HEK293T (cell line): ENCODE data around the gene SLC35G6.
"Not testable (repeated sequence)": the region's sequence is repeated elsewhere in the genome, so short reads cannot be mapped to it uniquely, and the experiment has no call there.

ENCODE experiments used
- CTCF ChIA-PET: fragments of 350-600 bp; formaldehyde crosslinking; extraction: SDS; loops from one replicate; lab custom pipeline; 2021; ENCODE audit warnings: antibody characterized with exemption, inconsistent platforms; lab: Yijun Ruan, JAX
- POLR2A ChIA-PET: fragments of 350-600 bp; formaldehyde crosslinking; extraction: SDS; loops from one replicate; lab custom pipeline; 2020; ENCODE audit warnings: antibody characterized with exemption, inconsistent platforms; lab: Yijun Ruan, JAX
- DNase-seq: peaks from one replicate; pipeline ENCODE4 v3.0.0; 2012; ENCODE audit warnings: mixed read lengths; ENCODE audit errors: extremely low spot score
- ARNT ChIP-seq: fragments of 450-650 bp; IDR thresholded peaks from 2 replicates; pipeline ENCODE4 v1.6.1; 2017; ENCODE audit warnings: mild to moderate bottlenecking
- BHLHE40 ChIP-seq: fragments of 450-650 bp; IDR thresholded peaks from 2 replicates; pipeline ENCODE4 v1.6.1; 2016; ENCODE audit warnings: mild to moderate bottlenecking, moderate library complexity, borderline replicate concordance
- CTBP1 ChIP-seq: fragments of 450-650 bp; IDR thresholded peaks from 2 replicates; pipeline ENCODE4 v1.6.1; 2016; ENCODE audit warnings: borderline replicate concordance
- ELF4 ChIP-seq: fragments of 450-650 bp; IDR thresholded peaks from 2 replicates; pipeline ENCODE4 v1.6.1; 2017; ENCODE audit warnings: antibody characterized with exemption
- FOXA1 ChIP-seq: fragments of 450-650 bp; IDR thresholded peaks from 2 replicates; pipeline ENCODE4 v1.6.1; 2016; ENCODE audit warnings: mild to moderate bottlenecking
- FOXK2 ChIP-seq: fragments of 450-650 bp; IDR thresholded peaks from 2 replicates; pipeline ENCODE4 v1.6.1; 2016; ENCODE audit warnings: mild to moderate bottlenecking
- FOXM1 ChIP-seq: fragments of 450-650 bp; IDR thresholded peaks from 2 replicates; pipeline ENCODE4 v1.6.1; 2017; ENCODE audit warnings: mild to moderate bottlenecking, borderline replicate concordance
- HDGF ChIP-seq: fragments of 450-650 bp; IDR thresholded peaks from 2 replicates; pipeline ENCODE4 v1.6.1; 2017; ENCODE audit warnings: antibody characterized with exemption, borderline replicate concordance
- L3MBTL2 ChIP-seq: fragments of 450-650 bp; conservative IDR thresholded peaks from 2 replicates; pipeline ENCODE4 v1.6.1; 2016; ENCODE audit warnings: mild to moderate bottlenecking
- LEF1 ChIP-seq: fragments of 450-650 bp; IDR thresholded peaks from 2 replicates; pipeline ENCODE4 v1.6.1; 2017; ENCODE audit warnings: mild to moderate bottlenecking, borderline replicate concordance
- NFRKB ChIP-seq: fragments of 450-650 bp; IDR thresholded peaks from 2 replicates; pipeline ENCODE4 v1.6.1; 2016; ENCODE audit warnings: mild to moderate bottlenecking, moderate library complexity
- SP1 ChIP-seq: fragments of 450-650 bp; IDR thresholded peaks from 2 replicates; pipeline ENCODE4 v1.6.1; 2017
- SUZ12 ChIP-seq: fragments of 450-650 bp; IDR thresholded peaks from 2 replicates; pipeline ENCODE4 v1.6.1; 2016; ENCODE audit warnings: mild to moderate bottlenecking
- TARDBP ChIP-seq: fragments of 450-650 bp; IDR thresholded peaks from 2 replicates; pipeline ENCODE4 v1.6.1; 2016
- TF ChIP-seq, protein P1 (sequence below): fragments of 450-650 bp; IDR thresholded peaks from 2 replicates; pipeline ENCODE4 v1.6.1; 2016

The SLC35G6 gene

GRCh38 chr17:7476951-7477350 is 4.3 kb upstream of the SLC35G6 start:
- TF ChIP-seq TARDBP (no peak), FOXK2 (no peak), ARNT (no peak), CTBP1 (no peak), LEF1 (no peak), L3MBTL2 (no peak), BHLHE40 (no peak)
- TF ChIP-seq, protein P1, sequence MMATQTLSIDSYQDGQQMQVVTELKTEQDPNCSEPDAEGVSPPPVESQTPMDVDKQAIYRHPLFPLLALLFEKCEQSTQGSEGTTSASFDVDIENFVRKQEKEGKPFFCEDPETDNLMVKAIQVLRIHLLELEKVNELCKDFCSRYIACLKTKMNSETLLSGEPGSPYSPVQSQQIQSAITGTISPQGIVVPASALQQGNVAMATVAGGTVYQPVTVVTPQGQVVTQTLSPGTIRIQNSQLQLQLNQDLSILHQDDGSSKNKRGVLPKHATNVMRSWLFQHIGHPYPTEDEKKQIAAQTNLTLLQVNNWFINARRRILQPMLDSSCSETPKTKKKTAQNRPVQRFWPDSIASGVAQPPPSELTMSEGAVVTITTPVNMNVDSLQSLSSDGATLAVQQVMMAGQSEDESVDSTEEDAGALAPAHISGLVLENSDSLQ = no peak
- ChIA-PET POLR2A (interaction anchor here (1.1 to 8.2 kb wide), 3 partner anchors 9 to 39 kb away, joined by 5 to 55 read pairs (median 7); partner anchors contain the start of genes CHRNB1, FGF11 and TMEM102), CTCF (no interaction called here)
- DNase-seq = no peak

GRCh38 chr17:7477392-7478275 is 3.6 kb upstream of the SLC35G6 start:
- ChIA-PET POLR2A (interaction anchor here (1.1 to 8.2 kb wide), 3 partner anchors 9 to 39 kb away, joined by 5 to 55 read pairs (median 7); partner anchors contain the start of genes CHRNB1, FGF11 and TMEM102), CTCF (no interaction called here)
- TF ChIP-seq L3MBTL2 = 0 out of 2 replicates have a peak, but pooled peaks have one; percentile 50
- no peak for TF ChIP-seq FOXA1
- TF ChIP-seq, protein P1 = peak; percentile 25; the same call in 1 of the 2 replicates
- DNase-seq = no peak

- no peak for DNase-seq
- ChIA-PET POLR2A (interaction anchor here (1.0 to 8.2 kb wide), 4 partner anchors 34 to 224 kb away, joined by 3 to 55 read pairs (median 4); partner anchors contain the start of genes CHRNB1, FGF11 and TMEM102), CTCF (no interaction called here)
- TF ChIP-seq, protein P1 = no peak
- no peak for TF ChIP-seq LEF1
- TF ChIP-seq ELF4 = no peak
- TF ChIP-seq TARDBP = no peak
- TF ChIP-seq CTBP1 = no peak
- no peak for TF ChIP-seq ARNT
- no peak for TF ChIP-seq L3MBTL2
These were observed 2.7 kb upstream of the SLC35G6 start for GRCh38 chr17:7478276-7479212.

- ChIA-PET POLR2A (interaction anchor here (0.7 to 8.2 kb wide), 12 partner anchors 9 to 224 kb away, joined by 3 to 55 read pairs (median 4); partner anchors contain the start of genes FGF11, TMEM102 and TMEM256), CTCF (no interaction called here)
- peak; percentile 45 for DNase-seq
- no peak for TF ChIP-seq HDGF
- TF ChIP-seq LEF1 = no peak
- no peak for TF ChIP-seq FOXM1
- TF ChIP-seq NFRKB = no peak
- no peak for TF ChIP-seq SP1
These were observed 1.8 kb upstream of the SLC35G6 start, which contains the start of gene ZBTB4 for GRCh38 chr17:7479213-7480088. TSS of gene ZBTB4 (minus strand) at chr17:7479631. CDS start at chr17:7466801, 12,830 bp downstream.

DNA sequence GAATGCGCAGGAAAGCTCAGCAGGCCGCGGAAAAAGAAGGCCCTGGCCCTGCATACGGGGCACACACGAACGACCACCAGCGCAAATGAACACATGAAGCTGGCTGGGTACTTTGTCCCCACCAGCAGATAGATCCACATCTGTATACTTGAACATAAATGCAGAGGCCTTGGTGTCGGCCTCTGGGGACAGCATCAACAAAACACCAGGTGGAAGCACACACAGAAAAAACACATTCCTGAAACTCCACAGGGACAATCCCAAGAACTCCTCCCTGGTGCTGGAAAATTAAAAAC is 1.2 kb upstream of the SLC35G6 start:
- TF ChIP-seq NFRKB = no peak
- TF ChIP-seq BHLHE40 = no peak
- no peak for TF ChIP-seq ARNT
- TF ChIP-seq FOXA1 = no peak
- no peak for TF ChIP-seq LEF1
- TF ChIP-seq SUZ12 = no peak
- no peak for TF ChIP-seq ELF4
- no peak for TF ChIP-seq FOXK2
- ChIA-PET CTCF (no interaction called here), POLR2A (interaction anchor here (0.9 to 8.2 kb wide), 9 partner anchors 10 to 150 kb away, joined by 3 to 55 read pairs (median 4); partner anchors contain the start of genes FGF11, TMEM102 and TMEM256)
- DNase-seq = no peak

GRCh38 chr17:7481842-7482741 is 846 bp downstream of the SLC35G6 start:
- POLR2A ChIA-PET = interaction anchor here (8.2 kb wide), 1 partner anchor 44 kb away, joined by 55 read pairs; the partner anchor contains the start of genes FGF11 and TMEM102
- CTCF ChIA-PET, DNase-seq: not testable (repeated sequence)

DNA sequence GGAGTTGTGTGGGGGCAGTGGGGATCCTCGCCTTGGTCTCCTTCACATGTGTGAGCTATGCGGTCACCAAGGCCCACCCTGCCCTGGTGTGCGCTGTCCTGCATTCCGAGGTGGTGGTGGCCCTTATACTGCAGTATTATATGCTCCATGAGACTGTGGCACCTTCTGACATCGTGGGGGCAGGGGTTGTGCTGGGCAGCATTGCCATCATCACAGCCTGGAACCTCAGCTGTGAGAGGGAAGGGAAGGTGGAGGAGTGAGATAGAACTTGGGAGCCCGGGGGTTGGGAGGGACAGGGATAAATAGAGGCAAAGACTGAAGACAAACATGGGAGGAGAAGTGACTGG is 1.5 kb downstream of the SLC35G6 start:
- POLR2A ChIA-PET, CTCF ChIA-PET, DNase-seq: not testable (repeated sequence)
